GM12878 (cell line): ENCODE measurements around the gene TIGD1. TPM values are rescaled to one million over a fixed set of nuclear protein-coding genes. Genes with fewer than 3 reads are reported as not detected.

Source experiments
- BACH1 ChIP-seq: fragments of 450-650 bp; IDR thresholded peaks from 2 replicates; pipeline ENCODE4 v1.6.1; 2017; ENCODE audit warnings: mild to moderate bottlenecking, borderline replicate concordance
- BCL3 ChIP-seq: IDR thresholded peaks from 2 replicates; pipeline ENCODE4 v1.6.1; 2011; ENCODE audit warnings: borderline replicate concordance, low read depth, mild to moderate bottlenecking, moderate library complexity, low read length; ENCODE audit not compliant: insufficient read depth, poor library complexity, severe bottlenecking
- BMI1 ChIP-seq: fragments of 450-650 bp; IDR thresholded peaks from 2 replicates; pipeline ENCODE4 v1.6.1; 2016; ENCODE audit warnings: mild to moderate bottlenecking, moderate library complexity, borderline replicate concordance
- BRCA1 ChIP-seq: IDR thresholded peaks from 2 replicates; pipeline ENCODE4 v1.6.1; 2011; ENCODE audit warnings: low read depth, low read length, improper control_type of control experiment
- CBFB ChIP-seq: IDR thresholded peaks from 2 replicates; pipeline ENCODE4 v1.6.1; 2016; ENCODE audit warnings: antibody characterized with exemption, low read depth
- CUX1 ChIP-seq: IDR thresholded peaks from 2 replicates; pipeline ENCODE4 v1.6.1; 2012; ENCODE audit warnings: improper control_type of control experiment, low read depth, low read length; ENCODE audit not compliant: insufficient replicate concordance
- EED ChIP-seq: sonication (generic); IDR thresholded peaks from 2 replicates; pipeline ENCODE4 v1.6.1; 2016; ENCODE audit warnings: antibody characterized with exemption, low read depth
- FOXM1 ChIP-seq: IDR thresholded peaks from 2 replicates; pipeline ENCODE4 v1.6.1; 2012; ENCODE audit warnings: low read depth, mild to moderate bottlenecking, inconsistent platforms, low read length, moderate library complexity
- GATAD2B ChIP-seq: fragments of 450-650 bp; conservative IDR thresholded peaks from 2 replicates; pipeline ENCODE4 v1.6.1; 2017; ENCODE audit warnings: low read depth, mild to moderate bottlenecking, moderate library complexity
- IRF5 ChIP-seq: fragments of 450-650 bp; IDR thresholded peaks from 2 replicates; pipeline ENCODE4 v1.6.1; 2017; ENCODE audit warnings: borderline replicate concordance
- KLF5 ChIP-seq: fragments of 450-650 bp; IDR thresholded peaks from 2 replicates; pipeline ENCODE4 v1.6.1; 2014; ENCODE audit warnings: mild to moderate bottlenecking; ENCODE audit not compliant: partially characterized antibody
- MLLT1 ChIP-seq: fragments of 450-650 bp; IDR thresholded peaks from 2 replicates; pipeline ENCODE4 v1.6.1; 2016; ENCODE audit warnings: mild to moderate bottlenecking
- PKNOX1 ChIP-seq: fragments of 450-650 bp; IDR thresholded peaks from 2 replicates; pipeline ENCODE4 v1.6.1; 2016; ENCODE audit warnings: mild to moderate bottlenecking
- RCOR1 ChIP-seq: conservative IDR thresholded peaks from 2 replicates; pipeline ENCODE4 v1.6.1; 2012; ENCODE audit warnings: low read depth, low read length, improper control_type of control experiment
- SMAD1 ChIP-seq: fragments of 450-650 bp; IDR thresholded peaks from 2 replicates; pipeline ENCODE4 v1.6.1; 2018; ENCODE audit warnings: mild to moderate bottlenecking, low read depth; ENCODE audit not compliant: partially characterized antibody
- SRF ChIP-seq, 2 experiments: IDR thresholded peaks; 2 replicates each; pipeline ENCODE4 v1.6.1; 2011; ENCODE audit warnings: low read depth in 2 of 2, low read length in 2 of 2, mild to moderate bottlenecking in 1 of 2, moderate library complexity in 1 of 2
- ZSCAN29 ChIP-seq: fragments of 450-650 bp; IDR thresholded peaks from 2 replicates; pipeline ENCODE4 v1.6.1; 2017; ENCODE audit warnings: mild to moderate bottlenecking, moderate library complexity
- polyA plus RNA-seq, 11 experiments: library from polyadenylated mRNA; depleted of rRNA in 4 of 11; unstranded in 6 of 11; stranded (reverse) in 5 of 11; fragments of >200 nt; fragmentation: Nextera tagmentation in 4 of 11; fragmentation: Illumina TruSeq in 1 of 11; extraction: Ambion mirVana in 4 of 11; extraction: Trizol in 1 of 11; gene quantifications; 1 replicate in 1 of 11; 2 replicates in 10 of 11; pipeline versions ENCODE4 v1.2.1 to v1.2.3, GENCODE V29; 2011 to 2016; ENCODE audit warnings: inconsistent platforms in 2 of 11, missing spikeins in 2 of 11, low read depth in 1 of 11
- total RNA-seq, 4 experiments: library from RNA; depleted of rRNA in 3 of 4; stranded (reverse); fragments of >200 nt in 3 of 4; fragmentation: Illumina TruSeq in 1 of 4; extraction: Trizol in 1 of 4; gene quantifications; 2 replicates each; pipeline versions ENCODE4 v1.2.1 to v1.2.3, GENCODE V29; 2013 to 2021

Gene TIGD1
- total and polyA plus RNA-seq, 10 of the 15 experiments (the other 5 are each of a cell fraction or from before 2014, with no cell fraction given) = 1.4 to 8.4 (median 5.6) TPM

GRCh38 chr2:232550354-232551249, at the start of gene TIGD1, which contains the start of gene EIF4E2 (continued):
- TF ChIP-seq PKNOX1 (peak; percentile 81), CUX1 (no peak), EED (peak; percentile 9; the same call in 1 of the 2 replicates), ZSCAN29 (0 out of 2 replicates have a peak, but pooled peaks have one; percentile 42), BMI1 (no peak), CBFB (peak; percentile 24; the same call in 1 of the 2 replicates), BACH1 (peak; percentile 47; the same call in 1 of the 2 replicates), FOXM1 (no peak), RCOR1 (0 out of 2 replicates have a peak, but pooled peaks have one; percentile 36), IRF5 (no peak), BCL3 (no peak), SRF (IDR thresholded peaks at IDR 0.05; ENCODE audit: low read depth in 2 of 2, low read length in 2 of 2) (peak in 1 of 2 experiments; percentile 86; a peak in 3 of 4 replicates), SMAD1 (no peak), BRCA1 (no peak), KLF5 (peak; percentile 59), GATAD2B (peak; percentile 91), MLLT1 (no peak; the same call in 1 of the 2 replicates)
